HG03432 (cell line): ENCODE data around the gene CPT1A.

Experiments used
- ATAC-seq: cut with Tn5 transposase; IDR thresholded peaks from one replicate; pipeline ENCODE4 v1.9.1; 2021; ENCODE audit warnings: mild to moderate bottlenecking, moderate library complexity; ENCODE audit not compliant: unreplicated experiment

The CPT1A gene

GRCh38 chr11:68854273-68854958 lies 12.7 kb upstream of the CPT1A start:
- no peak for ATAC-seq

DNA sequence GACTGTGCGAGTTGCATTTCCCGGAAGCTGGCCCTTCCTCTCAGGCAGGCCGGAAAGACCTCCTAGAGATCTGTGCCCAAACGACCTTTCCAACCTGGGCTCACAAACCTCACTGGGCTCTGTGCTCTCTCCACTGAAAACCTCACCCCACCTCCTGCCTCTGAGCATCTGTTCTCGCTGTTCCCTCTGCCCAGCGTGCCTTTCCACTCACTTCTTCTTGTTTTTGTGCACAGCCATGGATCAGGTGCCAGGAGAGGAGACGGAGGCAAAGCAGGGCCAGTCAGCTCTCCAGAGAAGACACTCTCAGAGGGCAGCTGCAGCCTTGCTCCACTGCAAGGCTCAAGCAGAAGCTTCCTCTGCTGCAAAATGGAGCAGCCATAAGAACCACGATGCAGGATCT lies 10.9 kb upstream of the CPT1A start:
- ATAC-seq, result no peak

DNA sequence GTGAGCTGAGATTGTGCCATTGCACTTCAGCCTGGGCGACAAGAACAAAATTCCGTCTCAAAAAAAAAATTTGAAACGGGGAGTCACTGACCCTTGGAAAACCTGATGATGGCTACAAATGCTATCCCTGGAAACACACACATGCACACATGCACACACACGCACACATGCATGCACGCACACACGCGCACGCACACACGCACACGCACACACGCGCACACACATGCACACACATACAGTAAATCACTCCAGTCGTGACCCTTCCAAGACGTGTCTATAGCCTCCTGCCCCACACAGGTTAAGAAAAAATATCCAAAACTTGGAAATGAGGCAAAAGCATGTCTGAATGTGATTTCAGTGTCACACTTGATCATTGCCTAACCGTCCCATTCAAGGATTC lies 6.7 kb upstream of the CPT1A start:
- ATAC-seq, result no peak

DNA sequence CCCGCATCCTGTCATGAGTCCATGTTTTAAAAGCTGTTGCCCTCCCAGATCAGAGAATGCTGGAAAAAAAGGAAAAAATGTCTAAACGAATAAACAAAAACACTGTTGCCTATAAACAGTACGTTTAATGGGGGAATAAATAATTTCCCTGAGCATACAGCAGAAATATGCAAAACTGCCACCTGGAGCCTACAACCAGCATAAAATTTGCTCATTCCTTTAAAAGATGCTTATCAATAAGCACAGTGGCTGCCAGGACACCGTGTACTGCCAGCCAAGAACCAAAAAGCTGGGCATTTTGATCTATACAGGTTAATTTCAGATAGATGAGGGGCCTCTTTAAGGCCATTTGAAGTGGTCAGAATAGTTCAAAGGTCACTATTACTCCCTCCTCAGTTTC lies 5.7 kb upstream of the CPT1A start:
- no peak for ATAC-seq

DNA sequence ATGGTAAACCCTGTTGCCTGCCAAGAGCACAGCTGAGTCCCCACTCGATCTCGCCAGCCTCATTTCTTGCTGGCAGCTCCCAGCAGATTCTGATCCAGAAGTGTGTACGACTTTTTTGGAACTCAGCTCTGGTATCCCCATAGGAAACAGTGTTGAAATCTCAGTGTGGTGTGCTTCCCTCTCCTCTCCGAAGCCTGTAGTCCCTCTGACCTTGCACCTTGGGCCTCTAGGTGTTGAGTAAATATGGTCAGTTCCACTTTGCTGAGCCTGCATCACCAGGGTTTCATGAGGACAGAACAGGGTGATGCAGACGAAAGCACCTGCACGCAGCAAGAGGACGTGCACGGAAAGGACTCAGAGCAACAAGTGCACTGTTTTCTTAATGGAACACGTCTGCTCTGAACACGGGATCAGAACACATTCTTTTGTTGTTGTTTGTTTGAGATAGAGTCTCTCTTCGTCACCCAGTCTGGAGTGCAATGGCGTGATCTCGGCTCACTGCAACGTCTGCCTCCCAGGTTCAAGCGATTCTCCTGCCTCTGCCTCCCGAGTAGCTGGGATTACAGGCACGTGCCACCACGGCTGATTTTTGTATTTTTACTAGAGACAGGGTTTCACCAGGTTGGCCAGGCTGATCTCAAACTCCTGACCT lies 3.8 kb upstream of the CPT1A start:
- ATAC-seq, result no peak

DNA sequence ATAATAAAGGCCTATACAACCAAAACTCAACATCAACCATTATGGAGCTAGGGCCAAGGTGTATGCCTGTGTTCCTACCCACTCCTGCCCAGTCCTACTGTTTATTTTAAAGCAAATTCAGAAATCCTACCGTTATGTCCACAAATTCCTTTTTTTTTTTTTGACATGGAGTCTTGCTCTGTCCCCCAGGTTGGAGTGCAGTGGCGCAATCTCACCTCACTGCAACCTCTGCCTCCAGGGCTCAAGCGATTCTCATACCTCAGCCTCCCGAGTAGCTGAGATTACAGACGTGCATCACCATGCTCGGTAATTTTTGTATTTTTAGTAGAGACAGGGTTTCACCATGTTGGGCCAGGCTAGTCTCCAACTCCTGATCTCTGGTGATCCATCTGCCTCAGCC lies 3.1 kb upstream of the CPT1A start:
- ATAC-seq, result no peak

DNA sequence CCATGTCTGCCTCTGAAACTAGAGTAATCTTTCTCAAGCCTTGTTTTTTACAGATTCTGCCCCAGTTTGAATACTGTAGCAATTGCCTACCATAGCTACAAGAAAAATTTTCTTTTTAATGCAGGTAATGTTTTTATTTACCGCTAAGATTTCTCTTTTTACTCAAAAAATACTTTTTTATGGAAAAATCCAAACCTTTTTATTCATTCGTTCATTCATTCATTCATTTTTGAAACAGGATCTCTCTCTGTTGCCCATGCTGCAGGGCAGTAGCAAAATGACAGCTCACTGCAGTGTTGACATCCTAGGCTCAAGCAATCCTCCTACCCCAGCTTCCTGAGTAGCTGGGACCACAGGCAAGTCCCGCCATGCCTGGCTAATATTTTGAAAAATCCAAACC lies 2.7 kb upstream of the CPT1A start:
- no peak for ATAC-seq

GRCh38 chr11:68843703-68844312 lies 2.1 kb upstream of the CPT1A start:
- ATAC-seq, result peak; percentile 41

- ATAC-seq, result no peak
These were observed 1.4 kb upstream of the CPT1A start for GRCh38 chr11:68843052-68843561.

DNA sequence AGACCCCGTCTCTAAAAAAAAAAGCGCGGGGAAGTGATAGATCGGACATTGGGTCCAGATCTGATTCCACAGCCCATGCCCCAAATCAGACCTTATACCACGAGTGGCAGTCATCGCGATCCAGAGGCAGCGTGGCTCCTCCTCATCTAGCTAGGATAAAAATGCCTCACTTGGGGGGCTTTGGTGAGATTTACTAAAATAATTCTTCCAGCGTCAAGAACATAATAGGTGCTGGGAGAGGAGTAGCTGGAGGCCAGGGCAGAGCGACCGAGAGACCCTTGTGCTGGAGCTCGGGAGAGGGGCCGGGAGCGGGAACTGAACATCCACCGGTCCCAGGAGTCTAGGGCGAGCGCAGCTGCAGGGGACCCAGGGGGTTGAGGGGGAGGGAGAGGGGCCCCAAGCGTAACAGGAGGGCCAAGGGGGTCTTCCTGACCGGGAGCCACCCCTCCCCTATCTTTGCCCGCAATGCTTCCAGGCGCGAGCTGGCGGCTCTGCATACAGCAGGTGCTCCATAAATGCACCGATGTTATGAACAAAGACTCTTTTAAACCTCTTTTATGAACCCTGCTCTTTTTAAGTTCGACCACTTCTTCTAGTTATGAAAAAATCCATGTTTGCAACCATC lies 823 bp upstream of the CPT1A start:
- ATAC-seq, result no peak

DNA sequence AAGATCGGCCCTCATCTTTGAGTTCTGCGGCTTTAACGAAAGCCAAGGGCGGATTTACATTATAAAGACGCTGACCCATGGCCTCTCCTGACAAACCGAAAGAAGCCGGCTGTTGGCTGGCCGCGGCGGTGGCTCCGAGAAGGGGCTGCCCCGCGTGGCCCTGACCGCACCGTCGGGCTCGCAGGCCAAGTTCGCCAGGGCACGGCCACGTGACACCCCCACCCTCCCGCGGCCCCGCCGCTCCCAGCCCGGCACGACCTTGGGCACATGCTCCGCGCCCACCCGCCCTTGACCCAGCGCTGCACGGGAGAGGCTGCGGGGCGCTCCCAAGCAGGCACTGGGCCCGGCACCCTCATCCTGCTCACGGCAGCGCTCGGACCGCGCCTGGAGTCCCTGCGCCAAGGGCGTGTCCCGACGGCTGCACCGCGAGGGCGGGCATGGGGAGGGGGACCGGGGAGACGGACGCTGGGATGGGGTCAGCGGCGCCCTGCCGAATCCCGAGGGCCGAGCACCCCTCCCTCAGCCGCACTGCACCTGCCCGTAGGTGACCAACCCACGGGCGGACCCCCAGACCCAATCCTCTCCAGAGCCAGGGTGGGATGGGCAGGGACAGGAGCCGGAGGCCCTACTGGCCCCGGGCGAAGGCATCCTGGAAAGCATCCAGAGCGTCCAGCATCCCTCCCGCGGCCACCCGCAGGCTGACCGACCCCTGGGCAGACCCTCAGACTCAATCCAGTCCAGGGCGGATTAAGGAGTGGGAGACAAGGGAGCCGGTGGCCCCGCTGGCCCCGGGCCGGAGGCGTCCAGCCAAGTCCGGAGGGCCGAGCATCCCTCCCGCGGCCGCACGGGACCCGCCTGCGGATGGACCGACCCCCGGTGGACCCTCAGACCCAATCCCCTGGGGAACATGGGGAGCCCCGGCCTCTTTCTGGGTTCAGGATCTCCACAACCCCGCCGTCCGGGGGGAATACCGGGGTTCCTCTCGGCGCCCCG lies 759 bp downstream of the CPT1A start:
- ATAC-seq, result peak; percentile 17

GRCh38 chr11:68839911-68840641 lies 1.6 kb downstream of the CPT1A start:
- ATAC-seq, result no peak

DNA sequence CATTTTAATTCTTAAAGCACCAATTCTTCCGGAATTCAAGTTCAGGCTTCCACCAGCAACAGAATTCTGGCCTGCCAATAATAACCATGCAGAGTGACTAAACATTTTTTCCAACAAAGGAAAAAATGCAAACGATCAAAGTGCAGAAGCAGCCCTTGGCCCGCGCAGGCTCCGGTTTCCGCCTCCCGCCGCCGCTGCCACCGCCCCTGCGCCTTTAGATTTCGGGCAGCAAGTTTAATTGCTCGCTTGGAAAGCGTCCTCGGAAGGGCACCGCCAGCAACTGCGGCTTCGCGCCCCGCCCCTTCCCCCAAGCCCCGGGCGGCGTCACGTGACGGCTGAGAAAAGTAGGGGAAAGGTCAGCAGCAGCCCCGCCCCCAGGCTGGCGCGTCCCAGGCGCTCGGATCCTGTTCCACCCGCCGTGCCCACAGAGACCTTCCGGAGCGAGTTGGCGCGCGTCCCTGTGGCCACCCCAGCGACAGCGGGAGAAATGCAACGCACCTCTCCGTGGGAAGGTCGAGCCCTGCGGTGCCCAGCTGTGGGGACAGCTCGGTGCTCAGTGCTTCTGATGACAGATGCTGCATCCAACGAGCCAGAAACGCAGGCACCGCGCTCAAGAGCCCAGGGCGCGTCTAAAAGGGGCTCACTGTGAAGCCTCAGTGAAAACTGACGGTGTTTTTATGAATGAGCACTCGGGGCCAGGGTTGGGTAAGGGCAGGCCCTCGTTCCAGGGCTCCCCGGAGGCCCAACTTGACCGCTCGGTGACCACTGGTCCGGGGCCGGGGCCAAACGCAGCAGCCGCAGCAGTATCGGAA lies 2.5 kb downstream of the CPT1A start:
- ATAC-seq, result peak; percentile 52

- ATAC-seq, result no peak
These were observed 3.1 kb downstream of the CPT1A start for GRCh38 chr11:68838572-68838964.

GRCh38 chr11:68837583-68838571 lies 3.8 kb downstream of the CPT1A start:
- ATAC-seq, result no peak

DNA sequence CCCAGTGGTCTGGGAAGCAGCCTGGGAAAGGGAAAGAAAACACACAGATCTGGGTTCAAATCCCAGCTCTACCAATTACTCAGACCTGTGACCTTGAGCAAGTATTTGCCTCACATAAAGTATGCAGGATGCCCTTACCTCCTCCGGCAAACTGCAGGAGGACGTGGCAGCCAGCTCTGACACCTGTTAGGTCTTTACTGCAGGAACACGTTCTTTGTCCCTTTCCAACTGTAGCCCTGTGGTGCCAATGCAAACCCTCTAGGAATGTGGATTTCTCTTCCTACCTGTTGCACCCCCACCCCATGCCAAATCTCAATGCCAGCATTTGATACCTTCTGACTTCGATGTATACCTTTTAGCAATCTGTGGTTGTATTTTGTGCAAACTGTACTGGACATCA lies 6.0 kb downstream of the CPT1A start:
- ATAC-seq, result no peak

DNA sequence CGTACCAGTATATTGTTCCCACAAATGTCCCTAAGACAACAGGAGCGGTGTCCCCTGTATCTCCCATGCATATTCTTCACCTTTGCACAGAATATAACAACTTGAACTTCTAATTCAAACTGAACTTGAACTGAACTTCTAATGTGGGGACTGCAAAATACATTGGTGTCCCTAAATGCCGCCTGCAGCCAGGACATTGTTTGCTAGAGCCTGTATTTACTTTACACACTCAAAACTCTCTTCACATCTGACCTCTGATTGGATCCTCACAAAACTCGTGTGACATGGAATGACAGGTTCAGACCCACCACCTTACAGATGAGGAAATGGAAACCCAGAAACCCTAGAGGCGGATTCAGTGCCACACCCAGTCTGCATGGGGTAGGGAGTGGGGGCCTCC lies 6.4 kb downstream of the CPT1A start:
- no peak for ATAC-seq
